Activated T-cell treated with anti-CD3 and anti-CD28 coated beads, Interleukin-2, amount 50 U/mL, for 48 hours (primary cell): ENCODE data around the gene FGGY.
"Not testable (repeated sequence)": the region's sequence is repeated elsewhere in the genome, so short reads cannot be mapped to it uniquely, and the experiment has no call there.

ENCODE experiments used
- DNase-seq, 2 experiments: peaks; one replicate each; pipeline ENCODE4 v3.0.0-alpha.2; 2020

FGGY gene

DNA sequence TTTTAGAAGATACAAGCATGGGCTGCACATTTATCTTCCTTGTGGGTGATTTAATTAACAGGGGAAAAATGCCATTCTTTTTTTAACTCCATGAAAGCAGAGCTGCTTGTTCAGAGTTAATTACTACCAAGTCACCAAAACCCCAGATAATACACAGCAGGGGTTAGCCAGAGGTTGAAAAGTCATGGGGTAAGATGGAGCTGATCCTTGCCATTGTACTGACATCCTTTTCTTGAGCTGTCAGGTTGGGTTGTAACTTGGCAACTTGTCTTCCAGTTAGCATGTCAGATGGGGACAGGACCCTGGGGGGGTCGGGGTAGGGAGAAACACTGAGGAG, 260.6 kb downstream of the FGGY start:
- DNase-seq, result no peak

GRCh38 chr1:59558580-59558979, 261.7 kb downstream of the FGGY start:
- not testable (repeated sequence) for DNase-seq

GRCh38 chr1:59560807-59561450, 264.0 kb downstream of the FGGY start:
- no peak for DNase-seq

GRCh38 chr1:59561796-59562195, 264.9 kb downstream of the FGGY start:
- no peak for DNase-seq

DNA sequence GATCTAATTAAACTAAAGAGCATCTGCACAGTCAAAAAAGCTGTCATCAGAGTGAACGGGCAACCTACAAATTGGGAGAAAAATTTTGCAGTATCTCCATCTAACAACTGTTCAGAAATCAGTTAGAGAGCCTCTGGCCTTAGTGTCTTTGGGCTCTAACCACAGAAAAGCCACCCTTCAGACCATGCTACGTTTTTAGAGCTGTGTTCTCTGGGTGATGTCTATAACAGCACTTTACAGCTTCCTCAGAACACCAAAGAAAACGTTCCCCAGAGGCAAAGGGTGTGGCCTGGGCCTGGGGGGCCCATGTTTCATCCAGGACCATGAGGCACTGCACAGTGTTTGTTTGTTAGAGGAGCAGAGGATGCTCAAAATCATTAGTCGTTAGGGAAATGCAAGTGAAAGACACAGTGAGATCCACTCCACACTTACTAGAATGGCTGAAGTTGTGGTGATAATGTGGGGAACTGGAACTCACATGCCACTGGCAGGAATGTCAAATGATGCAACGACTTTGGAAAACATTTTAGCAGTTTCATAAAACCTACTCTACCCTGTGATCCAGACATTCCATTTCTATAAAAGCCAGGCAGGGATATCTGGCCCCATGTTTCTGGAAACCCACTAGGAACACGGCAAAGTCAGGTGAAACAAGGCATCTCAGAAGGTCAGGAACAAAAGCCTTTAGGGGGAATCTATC, 267.4 kb downstream of the FGGY start:
- DNase-seq, result no peak

DNA sequence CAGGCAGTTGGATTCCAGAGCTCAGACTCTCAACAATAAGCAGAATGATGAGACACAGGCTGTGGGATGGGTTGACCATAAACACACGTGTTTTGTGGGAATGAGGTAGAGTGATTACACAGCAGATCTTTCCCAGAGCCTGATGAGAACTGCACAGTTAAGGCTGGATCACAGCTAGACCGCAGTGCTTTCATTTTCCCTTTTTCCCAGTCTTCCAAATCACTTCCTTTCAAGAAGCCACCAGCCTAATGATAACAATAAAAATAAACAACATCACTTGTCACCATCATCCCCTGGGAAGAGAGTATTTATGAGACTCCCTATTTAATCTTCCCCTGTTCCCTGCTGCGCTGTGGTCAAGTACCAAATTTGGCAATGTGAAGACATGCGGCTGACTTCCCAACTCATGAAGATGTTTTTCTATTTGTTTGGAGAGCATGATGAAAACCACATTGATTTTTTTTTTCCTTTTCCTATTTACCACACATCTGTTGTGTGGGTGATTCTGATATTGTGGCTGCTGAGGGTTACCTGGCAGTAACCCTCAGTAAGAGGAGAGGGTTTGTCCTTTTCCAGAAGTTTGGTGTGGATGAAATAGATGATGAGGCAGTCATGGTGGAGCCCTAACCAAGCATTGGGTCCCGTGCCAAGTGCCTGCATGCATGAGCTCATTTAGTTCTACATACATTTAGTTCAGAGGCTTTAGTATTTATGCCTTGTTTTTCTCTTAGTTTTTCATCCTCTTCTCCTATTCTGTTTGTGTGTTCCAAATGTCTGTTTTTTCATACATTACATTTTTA, 268.9 kb downstream of the FGGY start:
- no peak for DNase-seq

DNA sequence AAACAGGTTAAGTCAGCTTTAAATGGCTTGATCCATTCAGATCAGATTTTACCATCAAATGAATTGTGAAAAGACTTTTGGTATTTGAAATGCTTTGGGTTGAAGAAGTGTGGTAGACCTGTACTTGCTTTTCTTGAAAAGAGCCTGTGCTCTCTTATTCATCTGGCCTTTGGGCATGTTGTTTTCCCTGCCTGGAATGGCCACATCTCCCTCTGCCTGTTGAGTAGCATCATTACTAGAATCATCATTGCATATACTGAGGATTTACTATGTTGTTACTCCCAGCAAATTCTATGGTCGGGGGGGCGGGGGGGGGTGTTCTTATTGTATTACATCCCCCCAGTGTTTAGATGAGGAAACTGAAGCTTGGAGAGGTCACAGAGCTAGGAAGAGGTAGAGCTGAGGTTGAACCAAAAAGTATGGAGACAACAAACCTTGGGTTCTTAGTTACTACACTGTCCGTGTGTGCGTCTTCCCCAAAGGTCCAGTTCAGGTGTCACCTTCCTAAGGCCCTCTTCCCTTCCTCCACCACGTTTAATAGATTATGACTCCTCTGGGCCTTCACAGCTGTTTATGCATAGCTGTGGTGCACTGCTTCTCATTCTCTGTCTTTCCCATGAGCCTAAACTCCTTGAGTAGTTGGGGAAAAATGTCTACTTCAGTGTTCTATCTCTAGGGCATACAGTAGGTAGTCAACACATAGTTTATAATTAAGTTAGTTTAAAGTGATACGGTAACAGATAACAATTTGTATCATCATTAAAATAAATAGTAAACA, 271.5 kb downstream of the FGGY start:
- DNase-seq, result no peak

GRCh38 chr1:59569198-59569597, 272.3 kb downstream of the FGGY start:
- DNase-seq, result no peak

- peak in 1 of 2 experiments; percentile 20 for DNase-seq
Observed at GRCh38 chr1:59570524-59570923, 273.6 kb downstream of the FGGY start.

DNA sequence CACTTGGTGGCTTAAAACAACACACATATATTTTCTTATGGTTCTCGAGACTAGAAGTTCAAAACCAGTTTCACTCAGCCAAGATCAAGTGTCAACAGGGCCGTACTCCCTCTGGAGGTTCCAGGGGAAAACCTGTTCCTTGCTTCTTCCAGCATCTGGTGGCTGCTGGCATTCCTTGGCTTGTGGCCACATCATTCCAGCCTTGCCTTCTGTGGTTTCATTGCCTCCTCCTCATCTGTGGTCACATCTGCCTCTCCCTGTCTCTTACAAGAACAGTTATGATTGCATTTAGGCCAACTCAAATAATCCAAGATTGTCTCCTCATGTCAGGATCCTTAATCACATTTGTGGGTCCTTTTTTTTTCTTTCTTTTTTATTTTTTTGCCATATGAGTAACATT, 277.2 kb downstream of the FGGY start:
- DNase-seq, result no peak

GRCh38 chr1:59577774-59578173, 280.9 kb downstream of the FGGY start:
- DNase-seq, result no peak

DNA sequence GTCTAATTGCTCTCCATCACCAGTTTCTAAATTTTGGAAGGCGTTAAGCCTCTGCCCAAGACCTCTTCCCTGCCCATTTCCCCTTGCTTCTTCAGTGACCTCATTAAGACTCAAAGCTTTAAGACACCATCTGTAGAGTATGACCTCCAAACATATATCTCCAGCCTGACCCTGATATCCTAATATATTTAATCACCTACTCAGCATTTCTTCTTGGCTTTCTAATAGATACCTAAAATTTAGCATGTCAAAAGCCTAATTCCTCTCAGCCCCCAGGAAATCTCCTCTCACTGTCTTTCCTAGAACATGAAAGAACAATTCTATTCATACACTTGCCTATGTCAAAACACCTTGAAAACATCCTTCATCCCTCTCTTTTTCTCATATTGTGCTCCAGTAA, 282.3 kb downstream of the FGGY start:
- DNase-seq, result no peak

DNA sequence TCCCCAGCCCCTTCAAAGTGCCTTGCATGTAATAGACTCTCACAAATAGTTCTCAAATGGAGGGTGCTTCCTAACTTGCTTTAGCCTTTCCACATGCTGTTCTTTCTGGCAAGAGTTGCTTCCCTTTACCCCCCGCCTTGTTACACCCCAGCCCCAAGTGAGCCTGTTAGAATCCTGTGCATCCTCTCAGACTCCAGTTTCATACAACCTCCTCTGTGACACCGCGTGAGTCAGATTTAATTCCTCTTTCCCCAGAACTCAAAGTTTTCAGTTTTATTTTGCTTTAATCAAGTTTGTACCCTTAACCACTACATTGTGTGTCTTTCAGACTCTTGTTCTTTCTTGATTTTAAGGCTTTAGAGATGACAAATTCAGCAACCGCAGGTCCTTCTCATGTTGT, 283.4 kb downstream of the FGGY start:
- DNase-seq, result no peak

GRCh38 chr1:59592410-59592809, 295.5 kb downstream of the FGGY start:
- DNase-seq, result not testable (repeated sequence)

DNA sequence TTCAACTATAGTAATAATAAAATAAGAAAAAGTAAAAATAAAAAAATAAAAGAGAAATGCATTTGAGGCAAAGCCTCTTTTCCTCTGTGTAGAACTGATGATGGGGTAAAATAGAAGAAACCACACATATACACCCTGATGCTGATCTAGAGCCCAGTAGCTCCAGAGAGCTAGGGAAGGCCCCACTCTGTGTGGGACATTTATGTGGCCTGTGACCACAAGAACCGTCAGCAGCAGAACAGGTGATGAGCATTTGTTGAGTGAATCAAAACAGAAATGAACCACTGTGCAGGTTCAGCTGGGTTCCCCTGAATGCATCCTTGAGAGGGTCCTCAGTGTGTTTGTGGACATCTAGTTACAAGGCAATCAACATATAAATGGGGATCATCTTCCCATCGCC, 296.0 kb downstream of the FGGY start:
- DNase-seq, result no peak

- no peak for DNase-seq
Observed at GRCh38 chr1:59593798-59594790, 297.2 kb downstream of the FGGY start.

- DNase-seq, result no peak
Observed at GRCh38 chr1:59595774-59596173, 298.9 kb downstream of the FGGY start.

DNA sequence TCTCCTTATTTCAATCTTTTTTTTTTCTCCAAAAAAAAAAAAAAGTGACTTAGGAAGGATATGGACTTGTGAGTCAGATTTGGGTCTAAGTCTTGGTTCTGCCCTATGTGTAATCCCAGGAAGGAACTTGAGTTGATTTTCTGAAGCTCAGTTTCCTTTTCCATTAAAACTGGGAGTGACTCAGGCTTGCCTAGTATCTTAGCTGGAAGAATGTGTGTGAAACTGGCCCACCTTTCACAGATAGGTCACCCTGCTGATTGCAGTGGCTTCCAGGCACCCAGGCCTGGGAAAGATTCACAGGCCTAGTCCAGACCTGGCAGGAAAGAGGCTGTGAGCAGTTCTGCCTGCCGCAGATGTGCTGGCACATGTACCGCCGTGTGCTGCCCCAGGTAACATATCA, 299.5 kb downstream of the FGGY start:
- no peak for DNase-seq

- DNase-seq, result no peak
Observed at GRCh38 chr1:59596956-59597355, 300.1 kb downstream of the FGGY start.

GRCh38 chr1:59597420-59598119, 300.7 kb downstream of the FGGY start:
- DNase-seq, result no peak

DNA sequence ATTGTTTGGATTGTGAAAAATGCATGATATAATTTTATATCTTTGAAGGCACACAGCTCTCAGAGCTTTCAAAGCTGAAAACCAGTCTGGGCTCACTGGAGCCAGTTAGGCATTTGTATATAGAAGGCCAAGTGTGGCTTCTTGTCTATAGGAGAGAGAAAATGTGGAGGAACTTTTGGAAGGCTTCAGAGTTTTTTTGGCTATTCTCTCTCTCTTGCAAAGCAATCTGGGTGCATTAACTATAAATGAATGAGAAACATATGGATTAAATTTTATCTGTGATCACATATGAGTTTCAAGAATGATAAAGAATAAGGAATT, 301.2 kb downstream of the FGGY start:
- DNase-seq, result no peak

DNA sequence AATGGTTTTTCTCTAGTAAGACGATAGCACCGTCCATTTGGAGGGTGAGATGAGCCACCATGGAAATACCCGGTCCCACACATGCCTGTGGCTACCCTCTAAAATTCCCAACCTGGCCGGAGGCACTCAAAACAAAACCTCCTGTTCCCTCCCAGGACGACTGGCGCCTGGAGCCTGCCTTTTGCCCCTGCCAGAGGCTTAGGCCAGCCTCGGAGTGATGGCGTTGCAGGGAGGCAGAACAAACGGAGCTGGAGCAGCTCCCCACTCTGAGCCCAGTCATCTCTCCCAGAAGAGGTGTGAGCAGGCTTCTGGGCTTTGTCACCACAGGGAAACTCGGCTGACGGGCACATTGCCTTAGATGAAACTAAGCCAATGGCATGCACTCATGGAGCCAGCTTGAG, 304.1 kb downstream of the FGGY start:
- no peak for DNase-seq
